SK-N-SH treated with all-trans-retinoic acid at 6 μM for 48 hours (cell line): Measurements from ENCODE around the gene SOCS1.

ENCODE experiments used
- ARNTL ChIP-seq: fragments of 450-650 bp; formaldehyde crosslinking; IDR thresholded peaks from 2 replicates; pipeline ENCODE4 v1.5.0; 2020; ENCODE audit warnings: low read depth, mild to moderate bottlenecking, moderate library complexity, borderline replicate concordance
- BACH2 ChIP-seq: fragments of 250-450 bp; sonication (Bioruptor Pico); IDR thresholded peaks from 2 replicates; pipeline ENCODE4 v1.9.0; 2021; ENCODE audit warnings: mild to moderate bottlenecking, borderline replicate concordance
- ESRRG ChIP-seq: fragments of 250-450 bp; sonication (Bioruptor Pico); IDR thresholded peaks from 2 replicates; pipeline ENCODE4 v1.6.1; 2021; ENCODE audit warnings: mild to moderate bottlenecking
- GLIS3 ChIP-seq: fragments of 250-450 bp; sonication (Bioruptor Pico); IDR thresholded peaks from 2 replicates; pipeline ENCODE4 v1.5.0; 2020; ENCODE audit warnings: mild to moderate bottlenecking, moderate library complexity
- OSR1 ChIP-seq: fragments of 250-450 bp; sonication (Bioruptor Pico); IDR thresholded peaks from 2 replicates; pipeline ENCODE4 v1.8.0; 2022; ENCODE audit warnings: moderate library complexity, mild to moderate bottlenecking, inconsistent platforms
- POU6F1 ChIP-seq: fragments of 250-450 bp; sonication (Bioruptor Pico); IDR thresholded peaks from 2 replicates; pipeline ENCODE4 v1.8.0; 2021; ENCODE audit warnings: low read depth, mild to moderate bottlenecking, moderate library complexity, borderline replicate concordance
- PPARA ChIP-seq: fragments of 250-450 bp; sonication (Bioruptor Pico); IDR thresholded peaks from 2 replicates; pipeline ENCODE4 v1.5.0; 2020; ENCODE audit warnings: mild to moderate bottlenecking, borderline replicate concordance
- ZNF70 ChIP-seq: fragments of 450-650 bp; formaldehyde crosslinking; IDR thresholded peaks from 2 replicates; pipeline ENCODE4 v1.5.0; 2020; ENCODE audit warnings: mild to moderate bottlenecking, moderate library complexity

GRCh38 chr16:11239644-11240632, 16.1 kb downstream of the SOCS1 start:
- TF ChIP-seq ESRRG (CRISPR knock-in tag) (no peak), PPARA (CRISPR knock-in tag) (no peak), BACH2 (no peak), ARNTL (no peak), GLIS3 (no peak), ZNF70 (CRISPR knock-in tag) (no peak), OSR1 (no peak), POU6F1 (CRISPR knock-in tag) (no peak)
